OCI-LY7 (cell line): ENCODE data around the gene SCG5.

Experiments used
- CTCF ChIP-seq: fragments of 200-600 bp; sonication (generic); conservative IDR thresholded peaks from 2 replicates; pipeline ENCODE4 v1.5.1; 2014; ENCODE audit warnings: mild to moderate bottlenecking, antibody characterized with exemption, low read length, moderate library complexity, mixed read lengths
- EZH2phosphoT487 ChIP-seq: fragments of 200-600 bp; sonication (generic); IDR thresholded peaks from 2 replicates; pipeline ENCODE4 v1.6.1; 2018; ENCODE audit warnings: low read depth, borderline replicate concordance, mild to moderate bottlenecking, mixed run types, antibody characterized with exemption, low read length, moderate library complexity, mixed read lengths

GRCh38 chr15:32722136-32722535 lies 80.6 kb downstream of the SCG5 start:
- no peak for TF ChIP-seq CTCF
- no peak for TF ChIP-seq EZH2phosphoT487
